Cerebellar cortex (tissue), 1 donor: ENCODE measurements around the gene MNS1.
A peak's percentile ranks its signal among the peaks of the same experiment; 100 is the strongest.
"Not testable (repeated sequence)": the region's sequence is repeated elsewhere in the genome, so short reads cannot be mapped to it uniquely, and the experiment has no call there.

ENCODE experiments used
- DNase-seq: peaks from one replicate; pipeline ENCODE4 v3.0.0-alpha.2; 2015; ENCODE audit warnings: low spot score

The MNS1 gene, protein sequence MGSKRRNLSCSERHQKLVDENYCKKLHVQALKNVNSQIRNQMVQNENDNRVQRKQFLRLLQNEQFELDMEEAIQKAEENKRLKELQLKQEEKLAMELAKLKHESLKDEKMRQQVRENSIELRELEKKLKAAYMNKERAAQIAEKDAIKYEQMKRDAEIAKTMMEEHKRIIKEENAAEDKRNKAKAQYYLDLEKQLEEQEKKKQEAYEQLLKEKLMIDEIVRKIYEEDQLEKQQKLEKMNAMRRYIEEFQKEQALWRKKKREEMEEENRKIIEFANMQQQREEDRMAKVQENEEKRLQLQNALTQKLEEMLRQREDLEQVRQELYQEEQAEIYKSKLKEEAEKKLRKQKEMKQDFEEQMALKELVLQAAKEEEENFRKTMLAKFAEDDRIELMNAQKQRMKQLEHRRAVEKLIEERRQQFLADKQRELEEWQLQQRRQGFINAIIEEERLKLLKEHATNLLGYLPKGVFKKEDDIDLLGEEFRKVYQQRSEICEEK

DNA sequence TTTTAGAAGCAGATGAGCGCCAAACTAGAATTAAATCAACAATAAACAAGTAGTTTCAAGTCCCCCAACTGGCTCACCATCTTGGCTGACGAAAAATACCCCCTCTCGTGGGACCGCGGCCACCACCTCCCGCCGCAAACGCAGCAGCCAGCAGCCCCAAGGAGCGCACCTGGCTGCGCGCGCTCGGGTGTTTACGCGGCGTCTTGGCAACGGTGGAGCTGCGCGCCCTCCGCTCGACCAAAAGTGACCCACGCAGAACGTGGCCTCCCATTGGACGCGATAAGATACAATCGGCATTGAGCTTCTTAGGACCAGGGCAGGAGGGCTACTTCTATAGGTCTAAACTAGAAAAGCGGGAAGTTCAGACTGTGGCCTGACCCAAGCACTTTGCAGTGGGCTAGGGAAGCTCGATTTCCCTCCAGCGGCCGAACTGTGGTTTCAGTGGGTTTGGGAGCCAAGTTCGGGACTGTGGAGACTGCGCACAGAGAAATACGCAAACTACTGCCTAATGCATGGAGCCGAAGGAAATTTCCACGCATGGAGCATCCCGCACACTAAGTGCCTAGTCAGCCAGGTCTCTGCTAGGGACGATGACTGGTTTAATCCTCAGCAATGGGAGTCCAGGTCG is at the start of gene MNS1:
MNS1 (minus strand) TSS at position 245 of the 628 bp plus-strand sequence; CDS start at position 80, 165 bp downstream.
- peak; percentile 95 for DNase-seq

DNA sequence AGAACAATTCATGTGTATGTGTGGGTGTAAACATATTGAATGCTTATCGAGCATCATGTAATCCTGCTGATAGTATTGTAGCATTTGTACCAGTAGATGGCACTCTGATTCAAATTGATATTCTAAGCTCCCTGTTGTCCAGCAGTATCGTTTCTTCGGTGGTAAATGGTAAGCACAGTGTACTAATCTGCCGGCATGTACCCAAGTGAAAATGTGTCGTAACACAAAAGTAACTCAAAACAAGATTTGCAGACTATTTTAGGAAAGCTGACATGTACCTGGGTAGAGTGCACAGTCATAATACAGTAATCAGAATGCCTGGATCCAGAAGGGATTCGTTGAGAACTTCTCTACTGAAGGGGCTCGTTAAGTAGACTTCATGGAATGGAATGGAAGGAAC is 31.7 kb upstream of the MNS1 start:
- peak; percentile 70 for DNase-seq

GRCh38 chr15:56495533-56495932 is 30.6 kb upstream of the MNS1 start:
- DNase-seq, result no peak

DNA sequence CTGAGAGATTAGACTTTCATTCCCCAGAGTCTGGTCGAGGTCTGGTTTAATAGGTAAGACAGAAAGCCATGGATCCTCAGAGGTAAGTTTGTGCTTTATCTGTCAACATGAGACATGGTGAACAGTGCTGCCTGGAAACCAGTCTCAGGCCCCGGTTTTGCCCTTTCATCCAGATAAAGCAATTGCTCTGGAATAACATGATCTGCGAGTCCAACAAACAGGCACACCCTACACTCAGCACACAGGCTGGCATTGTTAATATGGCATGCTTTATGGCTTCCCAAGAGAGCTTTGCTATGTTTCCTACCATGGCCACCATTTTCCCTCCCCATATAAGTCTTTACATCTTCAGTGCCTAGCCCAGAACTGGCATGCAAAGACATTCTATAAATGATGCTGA is 30.1 kb upstream of the MNS1 start:
- DNase-seq, result no peak

DNA sequence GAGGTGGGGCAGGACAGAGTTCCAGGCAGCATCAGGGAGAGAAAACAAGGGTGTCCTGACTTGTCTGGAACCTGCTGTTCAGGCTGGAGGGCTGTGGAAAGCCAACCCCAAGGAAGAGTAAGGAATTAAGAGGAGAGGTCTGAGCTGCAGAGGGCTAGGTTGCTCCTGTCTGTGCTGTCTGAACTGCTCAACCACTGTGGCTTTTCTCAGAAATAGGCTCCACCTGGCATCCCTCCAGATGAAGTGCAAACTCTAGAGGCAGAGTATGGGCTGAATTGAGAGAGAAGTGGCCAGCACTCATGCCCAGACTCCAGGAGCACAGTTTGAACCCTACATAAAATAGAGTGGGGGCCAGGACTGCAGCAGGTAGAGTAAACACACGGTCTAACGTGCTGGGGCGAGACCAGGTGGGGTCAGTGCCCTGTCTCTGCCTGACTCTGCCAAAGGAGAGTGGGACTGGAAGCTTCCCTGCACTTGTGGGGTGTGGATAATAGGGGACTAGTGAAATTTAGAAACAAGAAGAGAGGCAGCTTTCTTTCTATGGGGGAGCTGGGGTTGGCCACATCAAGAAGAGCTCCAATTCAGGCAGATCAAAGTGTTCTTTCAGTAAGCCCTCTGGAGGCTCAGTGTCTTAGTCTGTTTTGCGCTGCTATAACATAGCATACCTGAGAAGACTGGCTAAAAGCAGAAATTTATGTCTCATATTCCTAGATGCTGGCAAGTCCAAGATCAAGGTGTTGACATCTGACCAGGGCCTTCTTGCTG is 28.0 kb upstream of the MNS1 start:
- DNase-seq, result no peak

DNA sequence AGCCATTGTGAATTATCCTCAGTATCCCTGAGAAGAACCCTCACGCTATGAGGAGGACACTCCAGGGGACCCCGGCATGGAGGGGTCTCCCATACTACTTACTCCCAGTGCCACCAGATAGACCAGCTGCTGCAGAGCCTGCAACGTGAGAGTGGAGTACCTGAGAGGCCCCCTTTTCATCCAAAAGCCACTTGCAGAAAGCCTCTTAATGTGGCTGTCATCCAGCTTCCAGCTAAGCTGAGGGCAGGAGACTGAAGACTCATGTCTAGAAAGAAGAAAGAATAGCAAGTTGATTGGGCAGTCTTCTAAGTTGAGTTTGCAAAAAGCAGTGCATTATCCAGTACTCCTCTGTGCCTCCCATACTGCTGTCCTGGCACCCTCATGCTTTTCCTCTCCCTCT is 27.3 kb upstream of the MNS1 start:
- DNase-seq, result no peak

- DNase-seq, result peak; percentile 82
These were observed 26.3 kb upstream of the MNS1 start for GRCh38 chr15:56491110-56491722.

- DNase-seq, result no peak
These were observed 25.5 kb upstream of the MNS1 start for GRCh38 chr15:56490461-56490860.

GRCh38 chr15:56486206-56486605 is 21.3 kb upstream of the MNS1 start:
- DNase-seq, result not testable (repeated sequence)

- DNase-seq, result not testable (repeated sequence)
These were observed 20.5 kb upstream of the MNS1 start for GRCh38 chr15:56485426-56485825.

DNA sequence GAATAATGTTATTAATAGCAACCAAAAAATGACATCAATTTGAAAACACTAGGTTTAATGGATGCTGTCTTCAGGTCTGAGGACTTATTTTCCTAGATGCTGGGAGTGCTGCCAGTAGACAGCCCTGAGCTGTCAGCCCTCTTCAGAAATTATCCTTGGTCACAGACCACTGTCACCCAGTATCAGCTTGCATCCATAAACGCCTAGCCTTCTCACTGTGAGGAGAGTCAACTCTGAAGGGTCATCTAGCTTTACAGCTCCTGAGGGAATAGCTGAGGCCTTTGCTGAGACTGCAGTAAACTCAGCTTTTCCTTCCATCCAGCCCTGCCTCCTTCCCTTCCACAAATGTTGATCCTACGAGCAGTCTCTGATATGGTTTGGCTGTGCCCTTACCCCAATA is 19.4 kb upstream of the MNS1 start:
- no peak for DNase-seq

DNA sequence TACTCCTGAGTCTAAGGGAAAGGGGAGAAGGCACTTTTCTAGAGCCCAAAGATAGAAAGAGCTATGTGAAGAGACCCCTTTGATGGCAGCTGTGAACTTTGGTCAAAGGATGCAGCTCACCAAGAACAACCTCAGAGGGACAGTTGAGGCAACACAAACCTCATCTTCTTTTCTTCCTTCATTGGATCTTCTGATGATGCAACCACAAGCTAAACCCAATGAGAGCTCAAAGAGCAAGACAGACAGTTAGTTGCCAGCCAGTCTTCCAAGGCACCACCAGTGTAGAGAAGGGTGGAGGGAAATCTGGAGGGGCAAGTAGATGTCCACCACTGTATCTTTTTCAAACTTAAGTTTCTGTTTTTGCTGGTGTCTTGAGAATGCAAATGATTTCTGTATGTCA is 10.4 kb upstream of the MNS1 start:
- no peak for DNase-seq

DNA sequence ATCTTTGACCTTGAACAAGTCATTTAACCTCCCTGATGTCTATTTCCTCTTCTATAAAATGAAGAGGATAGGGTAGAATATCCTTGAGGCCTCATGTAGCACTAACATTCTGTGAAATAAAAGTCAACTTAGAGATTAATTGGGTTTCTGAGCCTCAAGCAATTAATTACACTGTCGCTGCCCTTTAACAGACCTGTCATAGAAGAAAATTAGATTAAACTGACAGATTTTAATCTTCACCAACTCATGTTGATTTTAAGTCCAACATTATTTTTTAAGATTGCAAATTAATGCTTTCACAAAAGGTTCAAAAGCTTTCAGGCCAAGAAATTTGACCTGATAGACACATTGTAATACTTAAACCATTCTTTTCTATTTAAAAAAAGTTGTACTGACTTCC is 8.1 kb upstream of the MNS1 start:
- DNase-seq, result no peak

DNA sequence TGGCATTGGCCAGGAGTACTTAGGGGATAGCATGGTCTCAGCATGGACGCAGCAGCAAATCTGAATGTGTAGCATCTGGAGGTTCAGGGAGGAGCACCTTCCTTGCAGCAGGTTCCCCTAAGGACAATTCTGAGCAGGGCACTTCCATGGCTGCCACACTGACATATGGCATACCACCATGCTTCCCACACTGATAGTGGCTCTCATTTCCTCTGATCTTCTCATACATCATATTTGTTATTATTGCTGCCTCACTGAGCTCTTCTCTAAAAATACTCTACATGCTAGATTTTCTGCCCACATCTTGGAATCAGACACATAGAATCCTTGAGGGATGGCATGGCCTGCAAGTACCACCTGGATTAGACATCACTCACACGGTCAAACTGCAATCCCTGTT is 7.3 kb upstream of the MNS1 start:
- DNase-seq, result peak; percentile 52

DNA sequence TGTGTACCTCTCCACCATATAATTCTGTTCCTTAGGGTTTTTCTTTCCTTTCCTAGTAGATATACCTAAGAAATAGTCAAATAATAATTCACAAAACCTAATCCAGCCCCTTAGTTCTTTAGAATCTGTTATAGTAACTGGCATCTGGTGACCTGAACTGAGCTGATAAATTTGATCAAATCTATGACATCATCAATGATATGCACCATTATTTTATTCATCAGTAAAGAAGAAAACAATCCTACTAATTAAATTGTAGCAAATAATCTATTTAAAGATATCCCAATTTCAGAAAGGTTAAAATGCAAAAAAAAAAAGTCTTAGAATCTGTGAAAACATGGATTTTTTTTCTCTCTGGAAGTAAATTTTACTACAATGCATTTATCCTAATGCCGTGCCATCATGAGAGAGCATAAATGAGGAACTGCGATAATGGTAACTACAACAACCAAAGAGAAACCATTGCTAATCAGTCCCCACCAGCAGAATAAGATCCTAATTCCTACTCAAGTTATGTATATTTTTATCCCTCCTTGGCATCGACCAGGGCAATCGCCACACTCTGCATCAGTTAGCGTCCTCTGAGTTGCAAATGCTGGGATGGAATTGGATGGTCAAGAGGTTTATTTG is 6.6 kb upstream of the MNS1 start:
- DNase-seq, result no peak

DNA sequence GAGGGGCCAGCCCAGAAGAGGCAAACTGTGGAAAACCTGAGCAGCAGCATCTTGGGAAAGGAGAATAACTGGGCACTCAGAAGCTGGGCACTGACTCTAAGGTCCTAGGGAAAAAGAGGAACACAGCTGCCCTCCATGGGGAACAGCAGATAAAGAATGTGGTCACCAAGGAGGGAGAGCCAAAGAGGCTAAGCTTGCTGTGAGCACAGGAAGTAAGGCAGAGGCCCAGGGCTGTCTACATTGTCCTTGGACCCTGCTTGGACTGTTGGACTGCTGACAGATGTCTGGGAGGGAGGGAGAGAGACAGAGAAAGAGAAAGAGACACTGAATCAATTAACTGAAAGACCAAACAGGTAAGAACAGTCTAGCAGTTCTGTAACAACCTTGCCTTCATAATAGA is 4.5 kb upstream of the MNS1 start:
- DNase-seq, result no peak

GRCh38 chr15:56468401-56468800 is 3.5 kb upstream of the MNS1 start:
- no peak for DNase-seq

- no peak for DNase-seq
These were observed 2.7 kb upstream of the MNS1 start for GRCh38 chr15:56467616-56468015.

- no peak for DNase-seq
These were observed 4.0 kb downstream of the MNS1 start for GRCh38 chr15:56460947-56461346.

GRCh38 chr15:56460071-56460470 is 4.9 kb downstream of the MNS1 start:
- DNase-seq, result no peak

DNA sequence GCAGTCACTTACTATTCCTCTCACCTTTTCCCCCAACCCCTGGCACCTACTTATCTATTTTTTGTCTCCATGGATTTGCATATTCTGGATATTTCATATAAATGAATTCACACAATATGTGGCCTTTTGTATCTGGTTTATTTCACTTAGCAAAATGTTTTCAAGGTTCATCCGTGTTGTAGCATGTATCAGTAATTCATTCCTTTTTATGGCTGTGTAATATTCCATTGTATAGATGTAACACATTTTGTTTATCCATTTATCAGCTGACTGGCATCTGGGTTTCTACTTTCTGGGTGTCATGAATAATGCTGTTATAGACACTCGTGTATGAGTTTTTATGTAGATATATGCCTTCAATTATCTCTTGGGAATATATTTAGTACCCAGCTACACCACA is 5.8 kb downstream of the MNS1 start:
- no peak for DNase-seq

GRCh38 chr15:56456229-56456628 is 8.7 kb downstream of the MNS1 start:
- DNase-seq, result no peak
